Endothelial cell of umbilical vein (primary cell): ENCODE results near the gene THOP1. TPM values are rescaled to one million over a fixed set of nuclear protein-coding genes. Genes with fewer than 3 reads are reported as not detected.

Experiments
- BruUV-seq: library from RNA; stranded (reverse); fragments of 400-500 nt; replicated peaks from 2 replicates; lab custom pipeline; 2021; lab: Mats Ljungman, UMichigan
- CTCF ChIA-PET: fragments of 300-600, 350-600 bp; sonication (Branson Sonifier 250); formaldehyde crosslinking; loops from one replicate; lab custom pipeline; 2021; ENCODE audit warnings: antibody characterized with exemption, inconsistent platforms; lab: Charles Lee
- POLR2A ChIA-PET: fragments of 300-600, 350-600 bp; sonication (Branson Sonifier 250); formaldehyde crosslinking; loops from one replicate; lab custom pipeline; 2021; ENCODE audit warnings: antibody characterized with exemption, inconsistent platforms; lab: Charles Lee
- DNase-seq: peaks from one replicate; pipeline ENCODE4 v3.0.0-alpha.2; 2011; ENCODE audit warnings: low read depth, low spot score
- FAIRE-seq: peaks from 2 replicates; lab custom pipeline; 2011; peaks lifted over from hg19 to GRCh38; lab: Jason Lieb, UNC
- H2AFZ ChIP-seq: 2 replicates; pipeline ENCODE4 v1.6.0; 2012; ENCODE audit warnings: low read depth, low read length, control low read depth, inconsistent platforms
- H3K27ac ChIP-seq: 2 replicates; pipeline ENCODE4 v1.5.1; 2011; ENCODE audit warnings: low read depth, mild to moderate bottlenecking, control low read depth, low read length, moderate library complexity; ENCODE audit not compliant: insufficient read depth
- H3K27me3 ChIP-seq, 2 experiments: 2 replicates each; pipeline versions ENCODE4 v1.6.0 to v1.6.1; 2011; ENCODE audit warnings: low read length in 2 of 2, mixed read lengths in 1 of 2; ENCODE audit not compliant: control insufficient read depth in 2 of 2, insufficient read depth in 2 of 2
- H3K36me3 ChIP-seq, 2 experiments: 2 replicates in 1 of 2; 3 replicates in 1 of 2; pipeline ENCODE4 v1.5.1; 2011; ENCODE audit warnings: low read length in 2 of 2, mild to moderate bottlenecking in 1 of 2, moderate library complexity in 1 of 2; ENCODE audit not compliant: control insufficient read depth in 2 of 2, insufficient read depth in 2 of 2; ENCODE audit errors: extremely low read depth in 1 of 2
- H3K4me1 ChIP-seq: 3 replicates; pipeline ENCODE4 v1.5.1; 2011; ENCODE audit warnings: mild to moderate bottlenecking, low read length; ENCODE audit not compliant: control insufficient read depth, insufficient read depth; ENCODE audit errors: extremely low read depth
- H3K4me2 ChIP-seq: 2 replicates; pipeline ENCODE4 v1.6.1; 2011; ENCODE audit warnings: low read length, control low read depth, mixed read lengths; ENCODE audit not compliant: insufficient read depth
- H3K4me3 ChIP-seq, 3 experiments: fragments of 200-600 bp in 1 of 3; sonication (generic), shearing (Covaris generic) in 1 of 3; replicated peaks in 1 of 3; 2 replicates each; pipeline ENCODE4 v1.5.1; 2011 to 2016; ENCODE audit warnings: control low read depth in 3 of 3, low read length in 3 of 3, mild to moderate bottlenecking in 2 of 3, inconsistent platforms in 1 of 3, low read depth in 1 of 3, moderate library complexity in 1 of 3; ENCODE audit not compliant: insufficient read depth in 1 of 3
- H3K79me2 ChIP-seq: 2 replicates; pipeline ENCODE4 v1.6.0; 2012; ENCODE audit warnings: low read length, inconsistent platforms; ENCODE audit not compliant: control insufficient read depth, insufficient read depth
- H3K9ac ChIP-seq: replicated peaks from 2 replicates; pipeline ENCODE3; 2011; ENCODE audit warnings: low read length, control low read depth; ENCODE audit not compliant: insufficient read depth; ENCODE audit errors: extremely low read depth
- H3K9me1 ChIP-seq: replicated peaks from 3 replicates; pipeline ENCODE4 v1.6.0; 2011; ENCODE audit warnings: mild to moderate bottlenecking, low read length; ENCODE audit not compliant: control insufficient read depth, insufficient read depth; ENCODE audit errors: extremely low read depth
- H3K9me3 ChIP-seq: replicated peaks from 2 replicates; pipeline ENCODE4 v1.5.1; 2012; ENCODE audit warnings: low read length, inconsistent platforms; ENCODE audit not compliant: control insufficient read depth, insufficient read depth
- H4K20me1 ChIP-seq: replicated peaks from 2 replicates; pipeline ENCODE3; 2011; ENCODE audit warnings: mild to moderate bottlenecking, low read length; ENCODE audit not compliant: control insufficient read depth, insufficient read depth; ENCODE audit errors: extremely low read depth
- CTCF ChIP-seq, 2 donors: IDR thresholded peaks; 1 replicate in 1 of 2; 2 replicates in 1 of 2; pipeline ENCODE4 v1.5.1; 2011; ENCODE audit warnings: low read length in 2 of 2, mild to moderate bottlenecking in 2 of 2, moderate library complexity in 2 of 2, control low read depth in 1 of 2, inconsistent platforms in 1 of 2, low read depth in 1 of 2; ENCODE audit not compliant: insufficient read depth in 1 of 2; ENCODE audit errors: extremely low read depth in 1 of 2
- EZH2 ChIP-seq: IDR thresholded peaks from 2 replicates; pipeline ENCODE4 v1.6.1; 2012; ENCODE audit warnings: borderline replicate concordance, low read depth, mild to moderate bottlenecking, moderate library complexity, low read length, inconsistent platforms; ENCODE audit not compliant: severe bottlenecking
- FOS ChIP-seq: IDR thresholded peaks from 2 replicates; pipeline ENCODE4 v1.6.1; 2011; ENCODE audit warnings: mild to moderate bottlenecking, low read length, moderate library complexity, borderline replicate concordance; ENCODE audit not compliant: insufficient read depth
- GATA2 ChIP-seq: IDR thresholded peaks from 2 replicates; pipeline ENCODE4 v1.7.0; 2011; ENCODE audit warnings: low read depth, mild to moderate bottlenecking, moderate library complexity, mixed read lengths, low read length; ENCODE audit not compliant: insufficient read length, insufficient read depth
- JUN ChIP-seq: IDR thresholded peaks from 2 replicates; pipeline ENCODE4 v1.6.1; 2011; ENCODE audit warnings: borderline replicate concordance, low read depth; ENCODE audit not compliant: insufficient read length, insufficient read depth
- MAX ChIP-seq: IDR thresholded peaks from 2 replicates; pipeline ENCODE4 v1.6.1; 2011; ENCODE audit not compliant: insufficient read depth, insufficient read length
- MYC ChIP-seq: IDR thresholded peaks from one replicate; pipeline ENCODE4 v1.6.1; 2011; ENCODE audit warnings: mild to moderate bottlenecking, low read depth, low read length
- POLR2A ChIP-seq: IDR thresholded peaks from 2 replicates; pipeline ENCODE4 v1.6.1; 2012; ENCODE audit warnings: low read depth, mild to moderate bottlenecking, control low read depth, low read length
- POLR2AphosphoS5 ChIP-seq: IDR thresholded peaks from 2 replicates; pipeline ENCODE4 v1.6.1; 2012; ENCODE audit warnings: low read depth, mild to moderate bottlenecking, control low read depth, low read length, moderate library complexity; ENCODE audit not compliant: insufficient read depth
- dilution Hi-C: fragments of 300-500 bp; cut with MboI; formaldehyde crosslinking; loops from one replicate; pipeline ENCODE4 v1.15.0; 2019; ENCODE audit warnings: low sequenced_read_pairs; ENCODE audit not compliant: extremely low pct_ligation_motif_present
- intact Hi-C: fragments of 100-400 bp; cut with micrococcal nuclease; formaldehyde crosslinking; loops from one replicate; pipeline ENCODE4 v1.10.0; 2022
- polyA plus RNA-seq, 4 experiments: library from polyadenylated mRNA; depleted of rRNA in 3 of 4; stranded (reverse) in 3 of 4; unstranded in 1 of 4; fragments of >200 nt; gene quantifications; 2 replicates each; pipeline versions ENCODE4 v1.2.1 to v1.2.3, GENCODE V29; 2011 to 2012; ENCODE audit warnings: missing spikeins in 1 of 4
- total RNA-seq: library from RNA; stranded (reverse); gene quantifications from 2 replicates; pipeline ENCODE4 v1.2.3, GENCODE V29; 2021

THOP1 gene
- total and polyA plus RNA-seq, 2 donors (not counting 3 experiments of a cell fraction or from before 2014, with no cell fraction given), result 88.0 to 115 TPM

- DNase-seq (no peak), FAIRE-seq (no peak)
- Histone ChIP-seq H3K36me3 (peaks cover 6 to 11% of the 10 kb centered on the region in 2 experiments), H3K4me3 (no peak overlapping the region), H3K9ac (no peak overlapping the region), H3K79me2 (peaks cover 3% of the 10 kb centered on the region), H4K20me1 (no peaks in the 10 kb centered on the region), H3K27ac (no peak overlapping the region), H3K4me2 (no peak overlapping the region), H2AFZ (no peak overlapping the region), H3K4me1 (no peaks in the 10 kb centered on the region), H3K9me1 (no peaks in the 10 kb centered on the region), H3K27me3 (no peaks in the 10 kb centered on the region), H3K9me3 (no peaks in the 10 kb centered on the region)
- ChIA-PET POLR2A (no interaction called here), CTCF (no interaction called here)
- no TSS peak for BruUV-seq
- TF ChIP-seq CTCF (IDR thresholded peaks at IDR 0.05; ENCODE audit: extremely low read depth in 1 of 2, insufficient read depth in 1 of 2, low read depth in 1 of 2, low read length in 2 of 2), result no peak
- no peak for TF ChIP-seq FOS
- no peak for TF ChIP-seq POLR2A
- no peak for TF ChIP-seq POLR2AphosphoS5
- no peak for TF ChIP-seq MAX
- no peak for TF ChIP-seq GATA2
- TF ChIP-seq MYC, result no peak
- TF ChIP-seq EZH2, result no peak
- TF ChIP-seq JUN, result no peak
- intact Hi-C loops (no loop called here), dilution Hi-C loops (no loop called here)
Observed at GRCh38 chr19:2797280-2797679, 12.0 kb downstream of the THOP1 start.
